ENCODE results near the gene TMOD2.

DNA sequence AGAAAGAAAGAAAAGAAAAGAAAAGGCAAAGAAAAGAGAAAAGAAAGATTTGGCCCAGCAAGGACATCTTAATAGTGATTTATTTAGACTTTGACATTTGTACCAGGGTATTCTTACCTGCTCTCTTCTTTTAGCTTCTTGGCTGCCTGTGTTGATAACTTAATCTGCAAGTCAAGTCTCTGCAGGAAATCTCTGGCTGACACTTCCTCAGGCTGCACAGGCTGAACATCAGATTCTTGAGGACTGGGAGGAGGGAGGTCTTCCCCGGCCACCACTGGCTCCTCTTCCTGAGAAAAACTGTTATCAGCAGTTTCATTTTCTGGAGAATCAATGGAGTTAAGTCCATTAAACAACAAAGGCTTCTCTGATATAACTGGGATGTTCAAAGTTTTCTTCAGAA is 26.7 kb upstream of the TMOD2 start:
- TF ChIP-seq, protein P1, sequence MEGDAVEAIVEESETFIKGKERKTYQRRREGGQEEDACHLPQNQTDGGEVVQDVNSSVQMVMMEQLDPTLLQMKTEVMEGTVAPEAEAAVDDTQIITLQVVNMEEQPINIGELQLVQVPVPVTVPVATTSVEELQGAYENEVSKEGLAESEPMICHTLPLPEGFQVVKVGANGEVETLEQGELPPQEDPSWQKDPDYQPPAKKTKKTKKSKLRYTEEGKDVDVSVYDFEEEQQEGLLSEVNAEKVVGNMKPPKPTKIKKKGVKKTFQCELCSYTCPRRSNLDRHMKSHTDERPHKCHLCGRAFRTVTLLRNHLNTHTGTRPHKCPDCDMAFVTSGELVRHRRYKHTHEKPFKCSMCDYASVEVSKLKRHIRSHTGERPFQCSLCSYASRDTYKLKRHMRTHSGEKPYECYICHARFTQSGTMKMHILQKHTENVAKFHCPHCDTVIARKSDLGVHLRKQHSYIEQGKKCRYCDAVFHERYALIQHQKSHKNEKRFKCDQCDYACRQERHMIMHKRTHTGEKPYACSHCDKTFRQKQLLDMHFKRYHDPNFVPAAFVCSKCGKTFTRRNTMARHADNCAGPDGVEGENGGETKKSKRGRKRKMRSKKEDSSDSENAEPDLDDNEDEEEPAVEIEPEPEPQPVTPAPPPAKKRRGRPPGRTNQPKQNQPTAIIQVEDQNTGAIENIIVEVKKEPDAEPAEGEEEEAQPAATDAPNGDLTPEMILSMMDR (IDR thresholded peaks at IDR 0.05) = no peak
- TF ChIP-seq, protein P2, sequence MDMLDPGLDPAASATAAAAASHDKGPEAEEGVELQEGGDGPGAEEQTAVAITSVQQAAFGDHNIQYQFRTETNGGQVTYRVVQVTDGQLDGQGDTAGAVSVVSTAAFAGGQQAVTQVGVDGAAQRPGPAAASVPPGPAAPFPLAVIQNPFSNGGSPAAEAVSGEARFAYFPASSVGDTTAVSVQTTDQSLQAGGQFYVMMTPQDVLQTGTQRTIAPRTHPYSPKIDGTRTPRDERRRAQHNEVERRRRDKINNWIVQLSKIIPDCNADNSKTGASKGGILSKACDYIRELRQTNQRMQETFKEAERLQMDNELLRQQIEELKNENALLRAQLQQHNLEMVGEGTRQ (CRISPR knock-in tag; IDR thresholded peaks at IDR 0.05) = no peak
- TF ChIP-seq ESRRA (CRISPR knock-in tag; IDR thresholded peaks at IDR 0.05; ENCODE audit: borderline replicate concordance) = no peak
- TF ChIP-seq, protein P3, sequence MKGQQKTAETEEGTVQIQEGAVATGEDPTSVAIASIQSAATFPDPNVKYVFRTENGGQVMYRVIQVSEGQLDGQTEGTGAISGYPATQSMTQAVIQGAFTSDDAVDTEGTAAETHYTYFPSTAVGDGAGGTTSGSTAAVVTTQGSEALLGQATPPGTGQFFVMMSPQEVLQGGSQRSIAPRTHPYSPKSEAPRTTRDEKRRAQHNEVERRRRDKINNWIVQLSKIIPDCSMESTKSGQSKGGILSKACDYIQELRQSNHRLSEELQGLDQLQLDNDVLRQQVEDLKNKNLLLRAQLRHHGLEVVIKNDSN (CRISPR knock-in tag; IDR thresholded peaks at IDR 0.05) = no peak
- no peak for TF ChIP-seq SP1 (CRISPR knock-in tag; conservative IDR thresholded peaks at IDR 0.05)
